ENCODE results near the gene P2RX3.
A peak's percentile ranks its signal among the peaks of the same experiment; 100 is the strongest.

- TF ChIP-seq POLR2A (IDR thresholded peaks at IDR 0.05; ENCODE audit: low read depth, low read length) (no peak), PAX5 (IDR thresholded peaks at IDR 0.05; ENCODE audit: insufficient read depth, low read length, severe bottlenecking) (no peak), SPI1 (IDR thresholded peaks at IDR 0.05; ENCODE audit: low read depth, low read length) (0 out of 2 replicates have a peak, but pooled peaks have one; percentile 9), POLR2AphosphoS5 (IDR thresholded peaks at IDR 0.05; ENCODE audit: low read depth, low read length) (no peak)
These were observed 59.3 kb downstream of the P2RX3 start for GRCh38 chr11:57397394-57397990.
